SW480 (cell line): ENCODE results near the gene PPP1R15A.
"Not testable (repeated sequence)": the region's sequence is repeated elsewhere in the genome, so short reads cannot be mapped to it uniquely, and the experiment has no call there.

Source experiments
- DNase-seq: peaks from one replicate; pipeline ENCODE4 v3.0.0-alpha.2; 2016; ENCODE audit warnings: low spot score

The PPP1R15A gene

DNA sequence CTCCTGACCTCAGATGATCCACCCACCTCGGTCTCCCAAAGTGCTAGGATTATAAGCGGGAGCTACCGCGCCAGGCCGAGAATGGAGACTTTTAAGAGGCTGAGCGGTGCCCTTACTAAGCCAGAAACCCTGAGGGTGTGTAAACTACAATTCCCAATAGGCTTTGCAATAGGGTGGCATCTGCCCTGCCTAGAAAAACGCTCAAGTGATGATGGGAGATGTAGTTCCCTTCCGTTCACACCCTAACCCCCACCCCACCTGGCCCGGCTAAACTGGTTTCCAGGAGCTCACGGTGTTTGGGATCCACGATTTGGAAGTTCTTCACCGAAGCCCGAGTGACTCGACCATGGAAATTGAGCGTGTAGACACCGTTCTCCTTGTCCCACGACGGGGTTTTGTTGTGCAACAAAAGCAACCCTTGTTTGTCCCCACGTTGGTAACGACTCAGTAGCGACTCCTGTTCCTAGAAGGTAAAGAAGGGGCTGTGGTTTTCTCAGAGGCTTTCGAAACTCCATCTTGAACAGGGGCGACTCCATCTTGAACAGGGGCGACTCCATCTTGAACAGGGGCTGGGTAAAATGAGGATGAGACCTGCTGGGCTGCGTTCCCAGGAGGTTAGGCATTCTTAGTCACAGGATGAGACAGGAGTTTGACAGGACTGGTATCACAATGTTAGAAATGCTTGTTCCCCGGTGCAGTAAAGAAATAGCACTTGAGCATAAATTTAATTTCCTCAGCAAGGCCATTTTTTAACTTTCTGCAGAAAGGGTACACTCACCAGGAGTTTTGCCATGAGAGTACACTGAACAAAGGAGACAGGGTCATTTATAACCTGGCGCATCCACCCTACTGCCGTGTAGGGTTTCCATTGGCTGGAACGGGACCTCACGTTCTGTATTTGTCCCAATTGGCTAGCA, 9.8 kb downstream of the PPP1R15A start:
- peak; percentile 61 for DNase-seq

DNA sequence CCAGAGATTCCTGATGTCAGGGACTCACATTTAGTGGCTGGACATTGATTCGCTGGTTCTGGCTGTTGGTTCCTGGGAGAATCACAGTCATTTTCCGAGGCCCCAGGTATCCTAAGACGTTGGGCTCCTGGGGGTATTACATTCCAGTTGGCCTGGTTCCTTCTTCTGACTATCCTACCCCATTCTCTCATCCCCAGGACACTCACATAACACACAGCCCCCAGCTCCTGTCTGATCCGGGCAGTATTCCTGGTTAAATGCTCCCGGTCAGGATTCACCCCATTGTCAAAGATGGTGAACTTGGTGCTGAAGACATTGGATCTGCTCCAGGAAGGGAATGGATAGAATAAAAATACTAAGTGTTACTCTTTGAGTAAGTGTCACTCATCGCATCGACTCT, 11.5 kb downstream of the PPP1R15A start:
- DNase-seq = no peak

DNA sequence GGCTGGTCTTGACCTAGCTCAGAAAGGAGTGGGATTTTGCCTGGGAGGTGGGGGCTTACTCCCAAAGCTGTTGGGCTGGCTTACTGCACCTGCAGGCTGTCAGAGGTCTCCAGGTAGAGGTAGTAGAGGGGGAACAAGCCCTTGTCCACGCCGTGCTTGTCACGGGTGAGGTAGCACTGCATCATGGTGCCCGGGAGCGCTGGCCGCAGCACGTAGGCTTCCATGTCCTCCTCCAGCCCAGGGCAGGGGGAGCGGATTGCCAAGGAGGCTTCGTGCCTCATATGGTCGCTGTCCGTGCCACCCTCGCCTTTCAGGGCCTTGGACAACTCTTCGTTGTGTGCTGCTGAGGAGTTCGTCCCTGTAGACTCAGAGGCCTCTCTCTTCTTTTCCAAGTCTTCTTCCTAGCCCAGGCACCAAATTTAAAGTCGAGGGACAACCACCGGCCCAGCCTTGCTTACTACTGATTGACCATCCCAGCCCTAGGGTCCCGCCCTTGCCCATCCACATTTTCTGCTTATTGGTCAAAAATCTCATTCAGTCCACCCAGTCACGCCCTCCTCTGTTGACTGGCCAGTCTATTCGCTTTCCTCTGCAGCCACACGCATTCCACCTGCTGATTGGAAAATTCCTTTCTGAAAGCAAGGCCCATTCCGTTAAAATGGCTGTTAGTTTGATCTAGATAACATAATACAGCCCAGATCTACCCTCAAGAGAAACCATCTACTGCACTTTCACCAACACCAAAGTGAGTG, 15.8 kb downstream of the PPP1R15A start:
- no peak for DNase-seq

DNA sequence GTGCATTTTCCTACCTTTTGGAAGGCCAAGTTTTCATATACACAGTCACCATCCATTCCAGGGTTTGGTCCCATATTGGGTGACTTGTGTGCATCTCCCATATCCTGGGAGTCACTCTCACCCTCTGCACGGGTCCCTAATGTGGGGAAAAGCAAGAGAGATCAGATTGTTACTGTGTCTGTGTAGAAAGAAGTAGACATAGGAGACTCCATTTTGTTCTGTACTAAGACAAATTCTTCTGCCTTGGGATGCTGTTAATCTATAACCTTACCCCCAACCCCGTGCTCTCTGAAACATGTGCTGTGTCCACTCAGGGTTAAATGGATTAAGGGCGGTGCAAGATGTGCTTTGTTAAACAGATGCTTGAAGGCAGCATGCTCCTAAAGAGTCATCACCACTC, 17.3 kb downstream of the PPP1R15A start:
- DNase-seq = not testable (repeated sequence)

DNA sequence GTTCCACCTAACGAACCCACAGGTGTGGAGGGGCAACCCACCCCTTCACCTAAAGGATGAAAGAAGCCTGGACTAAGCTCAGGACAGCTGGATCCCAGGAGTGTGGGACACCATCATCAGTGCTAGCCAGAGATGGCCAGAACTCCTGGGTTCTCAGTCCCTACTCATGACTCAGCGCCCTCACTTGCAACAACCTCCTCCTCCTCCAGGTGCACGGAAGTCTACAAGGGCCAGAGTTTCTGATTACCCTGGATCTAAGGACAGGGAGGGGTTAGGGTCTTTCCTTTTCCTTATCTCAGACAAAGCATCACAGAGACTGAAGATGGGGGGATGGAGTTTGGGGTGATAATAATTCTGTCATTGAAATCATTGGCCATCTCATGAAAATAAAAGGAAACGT, 18.3 kb downstream of the PPP1R15A start:
- no peak for DNase-seq

DNA sequence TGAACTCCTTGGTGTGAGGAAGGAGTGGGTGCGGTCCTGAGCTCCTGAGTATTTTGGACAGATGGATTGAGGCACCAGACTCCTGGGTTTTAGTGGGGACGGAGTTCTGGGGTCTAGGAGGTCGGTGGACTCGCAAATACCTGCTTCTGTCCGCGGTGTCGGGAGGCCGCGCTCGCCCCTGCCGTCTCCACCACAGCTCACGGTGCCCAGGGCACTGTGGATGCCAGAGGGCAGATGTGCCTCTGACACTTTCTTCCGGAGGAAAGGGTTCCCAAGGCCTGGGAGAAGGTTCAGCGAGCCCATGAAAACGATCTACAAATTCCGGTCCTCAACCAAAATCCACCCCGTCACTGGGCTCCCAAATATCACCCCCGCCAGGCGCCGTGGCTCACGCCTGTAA, 23.0 kb downstream of the PPP1R15A start:
- no peak for DNase-seq

DNA sequence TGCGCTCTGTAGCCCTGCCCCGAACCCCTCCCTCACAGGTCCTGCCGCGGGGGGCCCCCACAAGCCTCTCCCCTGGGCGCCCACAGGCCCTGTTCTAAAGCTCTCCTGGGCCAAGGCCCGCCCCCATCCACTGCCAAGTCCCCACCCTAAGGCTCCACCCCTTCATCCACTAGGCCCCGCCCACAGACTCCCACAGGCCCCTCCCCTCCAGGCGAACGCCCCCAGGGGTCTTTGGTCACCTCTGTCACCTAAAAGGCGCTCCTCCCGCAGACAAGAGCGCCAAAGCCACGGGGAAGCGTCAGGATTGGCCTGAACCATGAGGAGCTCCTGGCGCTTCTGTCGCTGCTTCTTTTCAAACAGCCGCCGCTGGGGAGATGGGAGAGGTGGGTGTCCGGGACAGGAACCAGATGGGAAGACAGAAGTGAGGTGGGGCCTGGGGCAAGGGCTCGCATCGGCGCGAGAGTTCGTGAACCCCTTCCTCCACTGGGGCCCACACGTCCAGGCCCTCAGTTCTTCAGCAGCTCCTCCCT, 24.0 kb downstream of the PPP1R15A start:
- DNase-seq = no peak

DNA sequence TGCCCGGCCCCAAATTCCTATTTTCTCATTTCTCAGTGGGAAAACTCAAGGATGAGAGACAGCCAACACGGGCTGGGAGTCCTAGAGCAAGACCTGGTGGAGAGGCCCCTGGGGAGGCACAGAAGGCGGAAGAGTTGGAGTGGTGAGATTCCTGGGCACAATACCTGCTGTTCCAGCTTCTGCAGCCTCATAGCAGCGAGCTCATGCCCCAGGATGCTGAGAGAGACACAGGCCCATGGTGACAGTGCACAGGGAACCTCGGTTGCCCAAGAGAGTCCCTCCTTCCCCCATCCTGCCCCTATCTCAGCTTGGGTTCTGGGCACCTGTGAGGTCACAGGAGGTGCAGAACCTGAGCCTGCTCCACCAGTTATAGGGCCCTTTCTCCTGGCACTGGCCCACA, 25.0 kb downstream of the PPP1R15A start:
- DNase-seq = no peak

DNA sequence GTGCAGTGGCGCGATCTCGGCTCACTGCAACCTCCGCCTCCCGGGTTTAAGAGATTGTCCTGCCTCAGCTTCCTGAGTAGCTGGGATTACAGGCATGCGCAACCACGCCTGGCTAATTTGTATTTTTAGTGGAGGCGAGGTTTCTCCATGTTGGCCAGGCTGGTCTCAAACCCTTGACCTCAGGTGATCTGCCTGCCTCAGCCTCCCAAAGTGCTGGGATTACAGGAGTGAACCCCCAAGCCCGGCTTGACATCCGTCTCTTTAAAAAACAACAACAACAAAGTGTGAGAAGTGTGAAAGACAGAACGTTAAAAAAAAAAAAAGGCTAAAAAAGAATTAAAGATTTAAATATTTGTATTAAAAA, 27.1 kb downstream of the PPP1R15A start:
- DNase-seq = not testable (repeated sequence)

DNA sequence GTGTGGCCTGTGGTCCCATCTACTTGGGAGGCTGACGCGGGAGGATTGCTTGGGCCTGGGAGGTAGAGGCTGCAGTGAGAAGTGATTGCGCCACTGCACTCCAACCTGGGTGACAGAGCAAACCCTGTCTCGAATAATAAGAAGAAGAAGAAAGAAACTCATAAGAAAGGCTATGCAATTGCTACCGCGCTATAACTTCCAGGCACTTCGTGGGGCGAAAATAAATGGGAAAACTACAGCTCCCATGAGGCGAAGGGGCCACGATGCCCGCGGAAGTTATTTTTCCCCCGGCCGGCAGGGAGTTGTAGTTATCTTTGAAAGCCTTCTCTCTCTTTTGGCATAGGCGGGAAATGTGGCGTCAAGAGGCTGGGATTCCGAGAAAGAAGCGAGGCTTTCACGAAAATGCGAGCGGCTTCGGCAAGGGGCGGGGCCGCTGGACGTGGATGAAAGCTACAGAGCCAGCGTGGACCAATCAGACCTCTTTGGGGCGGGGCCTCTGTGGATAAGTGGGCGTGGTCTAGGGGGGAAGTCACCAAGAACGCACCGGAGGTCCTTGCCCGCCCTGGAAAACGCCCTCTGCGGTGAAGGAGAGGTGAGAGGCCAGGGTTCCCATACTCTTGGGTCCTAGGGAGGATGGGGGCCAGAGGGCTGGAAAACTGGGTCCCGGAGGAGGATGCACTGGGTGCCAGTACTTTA, 27.7 kb downstream of the PPP1R15A start, which contains the start of gene NUCB1:
Gene NUCB1 (plus strand): TSS at position 532 of the 696 bp plus-strand sequence. CDS start 485 bp downstream, outside the sequence.
- peak; percentile 96 for DNase-seq

DNA sequence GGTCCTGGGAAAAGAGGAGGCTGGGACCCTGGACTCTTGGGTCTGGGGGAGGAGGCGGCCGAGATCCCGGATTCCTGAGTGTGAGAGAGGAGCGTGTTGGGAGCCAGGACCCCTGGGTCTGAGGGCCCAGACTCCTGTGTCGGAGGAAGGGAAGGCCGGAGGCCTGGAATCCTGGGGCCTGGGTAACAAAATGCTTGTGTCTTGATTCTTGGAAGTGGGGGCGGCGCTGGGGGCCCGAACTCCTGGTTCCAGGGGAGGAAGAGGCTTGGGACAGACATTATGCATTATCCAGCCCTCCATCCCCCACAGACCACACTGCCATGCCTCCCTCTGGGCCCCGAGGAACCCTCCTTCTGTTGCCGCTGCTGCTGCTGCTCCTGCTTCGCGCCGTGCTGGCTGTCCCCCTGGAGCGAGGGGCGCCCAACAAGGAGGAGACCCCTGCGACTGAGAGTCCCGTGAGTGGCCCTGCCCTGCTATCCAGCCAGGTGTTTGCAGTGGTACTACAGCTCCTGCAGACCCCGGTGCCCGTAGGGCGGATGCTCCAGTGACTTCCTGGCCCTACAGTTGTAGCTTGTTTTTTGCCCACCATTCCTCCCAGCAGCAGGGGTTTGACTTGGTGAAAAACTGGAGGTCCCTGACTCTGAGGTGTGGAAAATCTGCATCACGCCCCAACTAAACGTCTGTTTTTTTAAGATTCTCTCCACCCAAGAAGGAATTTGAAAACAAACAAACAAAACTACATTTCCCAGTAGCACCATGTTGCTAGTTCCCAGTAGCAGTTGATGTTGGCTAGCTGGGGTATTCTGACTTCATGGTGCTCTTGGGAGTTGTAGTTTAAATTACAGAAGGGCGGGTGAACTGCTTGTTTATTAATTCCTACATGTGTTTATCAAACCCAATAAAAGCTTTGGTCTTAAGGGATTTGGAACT, 28.5 kb downstream of the PPP1R15A start:
- peak; percentile 53 for DNase-seq

DNA sequence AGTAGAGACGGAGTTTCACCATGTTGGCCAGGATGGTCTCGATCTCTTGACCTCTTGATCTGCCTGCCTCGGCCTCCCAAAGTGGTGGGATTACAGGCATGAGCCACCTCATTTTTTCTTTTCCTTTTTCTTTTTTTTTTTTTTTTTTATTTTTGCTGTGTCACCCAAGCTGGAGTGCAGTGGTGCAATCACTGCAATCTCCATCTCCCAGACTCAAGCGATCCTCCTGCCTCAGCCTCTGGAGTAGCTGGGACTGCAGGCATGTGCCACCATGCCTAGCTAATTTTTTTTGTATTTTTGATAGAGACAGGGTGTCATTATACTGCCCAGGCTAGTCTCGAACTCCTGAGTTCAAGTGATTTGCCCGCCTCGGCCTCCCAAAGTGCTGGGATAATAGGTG, 30.1 kb downstream of the PPP1R15A start:
- not testable (repeated sequence) for DNase-seq

DNA sequence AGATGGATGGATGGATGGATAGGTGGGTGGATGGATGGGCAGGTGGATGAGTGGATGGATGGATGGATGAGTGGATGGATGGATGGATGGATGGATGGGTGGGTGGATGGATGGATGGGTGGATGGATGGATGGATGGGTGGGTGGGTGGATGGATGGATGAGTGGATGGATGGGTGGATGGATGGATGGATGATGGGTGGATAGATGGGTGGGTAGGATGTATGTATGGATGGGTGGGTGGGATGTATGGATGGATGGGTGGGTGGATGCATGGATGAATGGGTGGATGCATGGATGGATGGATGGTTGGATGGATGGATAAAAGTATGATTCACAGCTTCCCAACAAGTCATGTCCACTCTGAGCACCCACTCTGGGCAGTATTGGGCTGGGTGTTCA, 31.6 kb downstream of the PPP1R15A start:
- DNase-seq = not testable (repeated sequence)

DNA sequence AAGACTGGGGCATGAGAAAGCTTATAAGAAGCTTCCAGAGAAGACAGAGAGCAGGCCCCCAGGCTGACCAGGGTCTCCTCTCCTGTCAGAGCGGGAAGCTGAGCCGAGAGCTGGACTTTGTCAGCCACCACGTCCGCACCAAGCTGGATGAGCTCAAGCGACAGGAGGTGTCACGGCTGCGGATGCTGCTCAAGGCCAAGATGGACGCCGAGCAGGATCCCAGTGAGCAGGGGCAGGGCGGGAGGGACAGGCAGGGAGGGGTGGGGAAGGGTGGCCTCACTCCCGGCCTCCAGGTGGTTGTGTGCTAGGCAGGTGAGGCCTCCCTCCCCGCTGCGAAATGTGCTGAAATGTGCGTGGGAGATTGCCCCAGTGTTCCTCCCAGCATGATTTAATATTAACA, 33.4 kb downstream of the PPP1R15A start:
- DNase-seq = no peak

DNA sequence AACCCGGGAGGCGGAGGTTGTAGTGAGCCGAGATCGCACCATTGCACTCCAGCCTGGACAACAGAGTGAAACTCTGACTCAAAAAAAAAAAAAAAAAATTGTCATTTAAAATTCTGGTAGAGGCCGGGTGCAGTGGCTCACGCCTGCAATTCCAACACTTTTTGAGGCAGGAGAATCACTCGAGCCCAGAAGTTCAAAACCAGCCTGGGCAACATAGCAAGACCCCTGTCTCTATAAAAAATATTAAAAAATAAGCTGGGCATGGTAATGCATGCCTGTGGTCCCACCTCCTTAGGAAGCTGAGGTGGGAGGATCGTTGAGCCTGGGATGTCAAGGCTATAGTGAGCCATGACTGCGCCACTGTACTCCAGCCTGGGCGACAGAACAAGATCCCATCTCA, 34.1 kb downstream of the PPP1R15A start:
- no peak for DNase-seq

DNA sequence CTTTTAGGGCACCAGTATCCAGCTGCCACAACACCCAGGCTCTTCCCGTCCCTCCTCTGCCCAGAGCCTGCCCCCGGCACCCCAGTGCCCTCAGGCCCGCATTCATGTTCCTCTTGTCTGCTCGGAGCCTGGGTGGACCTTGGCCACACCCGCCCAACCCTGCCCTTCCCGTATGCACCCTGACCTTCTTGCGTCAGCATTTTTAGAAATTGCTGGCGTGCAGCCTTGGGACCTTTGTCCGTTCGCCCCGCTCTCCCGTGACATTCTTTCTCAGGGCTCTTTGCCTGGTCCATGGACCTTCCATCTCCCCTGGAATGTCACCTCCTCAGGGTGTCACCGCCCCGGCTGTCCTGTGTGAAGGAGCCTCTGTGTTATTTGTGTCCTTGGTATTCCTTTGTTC, 35.5 kb downstream of the PPP1R15A start:
- no peak for DNase-seq

DNA sequence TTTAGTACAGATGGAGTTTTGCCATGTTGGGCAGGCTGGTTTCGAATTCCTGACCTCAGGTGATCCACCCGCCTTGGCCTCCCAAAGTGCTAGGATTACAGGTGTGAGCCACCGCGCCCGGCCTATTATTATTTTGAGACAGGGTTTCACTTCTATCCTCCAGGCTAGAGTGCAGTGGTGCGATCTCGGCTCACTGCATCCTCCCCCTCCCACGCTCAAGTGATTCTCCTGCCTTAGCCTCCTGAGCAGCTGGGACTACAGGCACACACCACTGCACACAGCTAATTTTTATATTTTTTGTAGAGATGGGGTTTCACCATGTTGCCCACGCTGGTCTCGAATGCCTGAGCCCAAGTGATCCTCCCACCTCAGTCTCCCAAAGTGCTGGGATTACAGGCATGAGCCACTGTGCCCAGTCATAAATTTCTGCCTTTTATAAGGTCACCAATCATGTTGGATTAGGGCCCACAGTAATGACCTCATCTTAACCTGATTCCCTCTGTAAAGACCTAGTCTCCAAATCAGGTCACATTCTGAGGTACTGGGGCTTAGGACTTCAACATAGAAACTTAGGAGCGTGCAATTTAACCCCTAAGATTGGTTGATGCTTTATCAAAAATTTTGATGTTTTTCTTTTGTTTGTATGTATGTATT, 37.3 kb downstream of the PPP1R15A start:
- DNase-seq = not testable (repeated sequence)

DNA sequence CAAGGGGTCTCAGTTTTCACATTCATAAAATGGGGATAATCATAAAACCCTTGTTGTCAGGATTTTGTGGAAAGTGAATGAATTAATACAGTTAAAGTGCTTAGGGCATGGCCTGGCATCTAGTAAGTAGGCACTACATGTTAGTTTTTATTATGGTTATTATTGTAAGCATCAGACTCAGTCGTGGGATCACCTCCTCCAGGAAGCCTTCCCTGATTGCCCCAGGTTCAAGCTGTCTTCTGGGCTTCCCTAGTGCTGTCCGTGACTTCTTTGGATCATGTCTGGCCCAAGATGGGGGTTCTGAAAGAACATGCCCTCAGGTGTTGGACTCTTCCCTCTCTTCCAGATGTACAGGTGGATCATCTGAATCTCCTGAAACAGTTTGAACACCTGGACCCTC, 38.6 kb downstream of the PPP1R15A start:
- no peak for DNase-seq

DNA sequence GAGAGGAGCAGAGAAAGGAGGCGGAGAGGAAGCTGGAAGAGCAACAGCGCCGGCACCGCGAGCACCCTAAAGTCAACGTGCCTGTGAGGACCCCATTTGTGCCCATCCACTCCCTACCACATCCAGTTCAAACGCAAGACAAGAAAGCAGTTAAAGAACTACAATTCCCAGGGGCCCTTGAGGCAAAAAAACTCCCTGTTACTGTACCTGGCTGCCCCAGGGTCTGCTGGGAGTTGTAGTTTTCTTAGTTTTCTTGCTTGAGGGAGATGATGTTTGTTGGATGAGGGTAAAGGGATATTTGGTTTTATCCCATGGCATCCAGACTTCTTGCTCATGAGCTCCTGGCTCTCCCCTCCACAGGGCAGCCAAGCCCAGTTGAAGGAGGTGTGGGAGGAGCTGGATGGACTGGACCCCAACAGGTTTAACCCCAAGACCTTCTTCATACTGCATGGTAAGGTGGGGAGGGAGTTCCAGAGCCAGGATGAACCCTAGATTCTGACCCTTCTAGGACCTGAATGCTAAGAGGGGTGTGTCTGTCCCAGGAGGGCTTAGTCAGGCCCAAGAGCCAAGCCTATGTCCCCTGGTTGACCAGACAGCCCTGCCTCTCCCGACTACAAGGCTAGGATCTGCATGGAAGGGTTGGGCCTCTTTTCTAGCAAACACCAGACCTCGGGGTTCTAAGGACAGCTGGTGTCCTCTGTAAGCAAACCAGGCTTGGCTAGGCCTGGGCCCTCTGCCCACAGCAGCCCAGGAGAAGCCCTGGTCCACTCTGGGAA, 41.1 kb downstream of the PPP1R15A start:
- DNase-seq = no peak

DNA sequence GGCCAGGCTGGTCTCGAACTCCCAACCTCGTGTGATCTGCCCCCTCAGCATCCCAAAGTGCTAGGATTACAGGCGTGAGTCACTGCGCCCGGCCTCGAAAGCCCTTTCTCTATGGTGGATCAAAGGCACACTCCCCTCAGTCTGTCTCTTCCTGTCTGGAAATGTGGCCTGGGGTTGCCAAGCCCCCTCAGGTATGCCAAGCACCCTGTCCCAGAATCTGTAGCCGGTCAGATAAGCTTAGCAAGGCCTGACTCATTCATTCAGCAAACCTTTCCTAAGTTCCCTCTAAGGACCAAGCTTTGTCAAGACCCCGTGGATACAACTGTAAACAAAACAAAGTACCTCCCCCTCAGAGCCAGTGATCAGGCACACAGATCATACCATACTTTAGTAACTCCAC, 42.0 kb downstream of the PPP1R15A start:
- DNase-seq = no peak
